OCI-LY1 (cell line): ENCODE results near the gene INHBC.

Source experiments
- CTCF ChIP-seq: fragments of 200-600 bp; sonication (generic), shearing (Covaris generic); IDR thresholded peaks from 2 replicates; pipeline ENCODE4 v1.5.1; 2017; ENCODE audit warnings: mild to moderate bottlenecking, antibody characterized with exemption, low read length, moderate library complexity, mixed read lengths
- EZH2 ChIP-seq: fragments of 200-600 bp; sonication (generic), shearing (Covaris generic); IDR thresholded peaks from 2 replicates; pipeline ENCODE4 v1.8.0; 2017; ENCODE audit warnings: borderline replicate concordance, mixed run types, mild to moderate bottlenecking, antibody characterized with exemption, low read length, moderate library complexity, mixed read lengths

- TF ChIP-seq EZH2 (no peak), CTCF (no peak)
Measured at GRCh38 chr12:57433370-57433769, 1.2 kb upstream of the INHBC start.
